Mesodermal cell (in vitro differentiated cells): Measurements from ENCODE around the gene LONRF3. TPM values are rescaled to one million over a fixed set of nuclear protein-coding genes. Genes with fewer than 3 reads are reported as not detected.

Source experiments
- H3K27ac ChIP-seq: 2 replicates; pipeline ENCODE4 v1.7.0; 2013; ENCODE audit warnings: mild to moderate bottlenecking, low read depth, low read length, moderate library complexity; ENCODE audit not compliant: severe bottlenecking
- H3K36me3 ChIP-seq: 2 replicates; pipeline ENCODE4 v1.7.1; 2013; ENCODE audit warnings: mild to moderate bottlenecking, low read length, moderate library complexity; ENCODE audit not compliant: control insufficient read depth, insufficient read depth
- H3K4me1 ChIP-seq: one replicate; pipeline ENCODE4 v1.7.1; 2013; ENCODE audit warnings: mild to moderate bottlenecking, low read length; ENCODE audit not compliant: insufficient read depth, control insufficient read depth, poor library complexity, severe bottlenecking
- H3K4me3 ChIP-seq: 2 replicates; pipeline ENCODE4 v1.7.0; 2013; ENCODE audit warnings: low read length, control low read depth, mild to moderate bottlenecking; ENCODE audit not compliant: insufficient read depth, poor library complexity, severe bottlenecking; ENCODE audit errors: extremely low read depth
- H3K9me3 ChIP-seq: 2 replicates; pipeline ENCODE4 v1.7.1; 2013; ENCODE audit warnings: mild to moderate bottlenecking, low read length, moderate library complexity; ENCODE audit not compliant: control insufficient read depth
- WGBS, 2 experiments: methylation state at CpG; one replicate each; pipeline ENCODE4 v1.1.5; 2013; ENCODE audit warnings: missing lambda C conversion rate in 2 of 2; ENCODE audit not compliant: insufficient coverage in 2 of 2; 5-methylcytosine and 5-hydroxymethylcytosine counted together
- polyA plus RNA-seq, 2 experiments: library from polyadenylated mRNA; stranded (reverse); fragments of 50-300 nt; gene quantifications; one replicate each; pipeline ENCODE4 v1.2.3, GENCODE V29; 2013

LONRF3 gene
- 1.0 TPM for polyA plus RNA-seq (2013, experiment 1 of 2)
- polyA plus RNA-seq (2013, experiment 2 of 2), result 0.46 TPM

DNA sequence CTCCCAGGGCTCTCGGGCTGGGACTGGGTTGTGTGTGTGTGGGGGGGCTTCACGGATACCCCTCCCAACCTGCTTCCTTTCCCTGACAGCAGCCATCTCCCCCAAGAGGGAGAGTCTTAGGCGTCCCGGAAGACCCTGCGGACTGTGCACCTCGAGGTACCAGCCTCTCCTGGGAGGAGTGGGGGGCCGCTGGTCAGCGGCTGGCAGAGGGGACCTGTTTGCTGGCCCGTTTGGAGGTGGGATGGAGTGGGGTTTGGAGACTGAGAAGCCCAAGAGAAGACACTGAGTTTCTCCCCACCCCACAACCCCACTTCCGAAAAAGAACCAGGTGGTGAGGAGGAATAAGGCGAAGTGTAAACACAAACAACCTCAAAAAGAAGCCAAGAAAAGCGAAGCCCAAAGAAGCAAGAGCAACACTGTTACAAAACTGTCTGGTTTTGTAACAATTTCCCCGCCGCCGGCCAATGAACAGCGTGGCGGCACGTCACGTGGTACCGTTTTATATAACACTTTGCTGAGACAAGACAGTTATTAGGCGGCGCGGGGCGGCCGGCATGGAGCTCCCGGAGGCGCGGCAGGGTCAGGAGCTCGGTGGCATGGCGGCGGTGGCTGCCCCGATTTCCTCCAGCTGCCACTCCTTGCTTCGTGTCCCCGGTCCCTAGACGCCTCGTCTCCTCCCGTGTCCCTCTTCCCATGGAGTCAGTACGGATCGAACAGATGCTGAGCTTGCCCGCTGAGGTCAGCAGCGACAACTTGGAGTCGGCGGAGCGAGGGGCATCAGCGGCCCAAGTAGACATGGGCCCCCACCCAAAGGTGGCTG, at the start of gene LONRF3:
TSS of gene LONRF3 (plus strand) at position 531 of the 820 bp plus-strand sequence. CDS start at position 694, 163 bp downstream.
- H3K9me3 ChIP-seq, result no peaks in the 10 kb centered on the region
- 0 to 1% methylated on average over 5 to 22 of the region's 45 CpGs for WGBS, 2 experiments
- peak within 1 kb of the TSS; percentile 33 for H3K4me3 ChIP-seq
- peaks cover 6% of the 10 kb centered on the region for H3K4me1 ChIP-seq
- no peaks in the 10 kb centered on the region for H3K36me3 ChIP-seq
- H3K27ac ChIP-seq, result no peak within 1 kb of the TSS

DNA sequence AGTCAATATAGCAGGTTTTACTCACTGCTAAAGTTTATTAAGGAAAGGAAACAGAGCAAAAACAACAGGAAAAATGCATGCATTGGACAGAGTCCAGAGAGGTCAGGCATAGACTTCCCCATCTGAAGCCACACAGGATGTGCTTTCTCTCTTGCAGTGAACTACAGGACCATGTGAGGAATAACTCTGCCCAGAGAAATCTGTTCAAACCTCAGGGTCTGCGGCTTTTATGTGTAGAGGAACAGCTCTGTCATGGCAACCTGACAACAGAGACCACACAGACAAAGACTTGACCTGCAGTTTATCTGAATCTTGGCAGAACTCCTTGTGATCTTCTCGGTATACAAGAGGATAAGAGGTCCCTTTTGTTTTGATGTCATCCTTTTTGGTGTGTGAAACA, 46.3 kb upstream of the LONRF3 start:
- Histone ChIP-seq H3K36me3 (no peaks in the 10 kb centered on the region), H3K9me3 (no peaks in the 10 kb centered on the region), H3K4me3 (no peak overlapping the region), H3K27ac (no peak overlapping the region), H3K4me1 (no peaks in the 10 kb centered on the region)
- 100% methylated on average over 1 of the region's 2 CpGs; no CpG with 5 or more reads in 1 of the 2 experiments for WGBS, 2 experiments

DNA sequence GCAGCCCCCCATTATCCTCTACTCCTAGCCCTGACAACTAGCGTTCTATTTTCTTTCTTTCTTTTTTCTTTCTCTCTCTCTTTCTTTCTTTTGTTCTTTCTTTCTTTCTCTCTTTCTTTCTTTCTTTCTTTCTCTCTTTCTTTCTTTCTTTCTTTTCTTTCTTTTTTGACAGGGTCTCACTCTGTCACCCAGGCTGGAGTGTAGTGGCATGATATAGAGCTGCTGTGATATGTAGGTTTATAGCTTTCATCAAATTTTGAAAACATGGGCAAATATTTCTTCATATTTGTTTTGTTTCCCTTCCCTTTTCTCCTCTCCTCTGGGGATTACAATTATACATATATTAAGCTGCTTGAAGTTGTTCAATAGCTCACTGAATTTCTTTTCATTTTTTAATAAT, 39.1 kb upstream of the LONRF3 start:
- 91% methylated on average over 1 of the region's 1 CpG; no CpG with 5 or more reads in 1 of the 2 experiments for WGBS, 2 experiments
- Histone ChIP-seq H3K36me3 (no peaks in the 10 kb centered on the region), H3K4me3 (no peak overlapping the region), H3K9me3 (no peaks in the 10 kb centered on the region), H3K27ac (no peak overlapping the region), H3K4me1 (no peaks in the 10 kb centered on the region)

DNA sequence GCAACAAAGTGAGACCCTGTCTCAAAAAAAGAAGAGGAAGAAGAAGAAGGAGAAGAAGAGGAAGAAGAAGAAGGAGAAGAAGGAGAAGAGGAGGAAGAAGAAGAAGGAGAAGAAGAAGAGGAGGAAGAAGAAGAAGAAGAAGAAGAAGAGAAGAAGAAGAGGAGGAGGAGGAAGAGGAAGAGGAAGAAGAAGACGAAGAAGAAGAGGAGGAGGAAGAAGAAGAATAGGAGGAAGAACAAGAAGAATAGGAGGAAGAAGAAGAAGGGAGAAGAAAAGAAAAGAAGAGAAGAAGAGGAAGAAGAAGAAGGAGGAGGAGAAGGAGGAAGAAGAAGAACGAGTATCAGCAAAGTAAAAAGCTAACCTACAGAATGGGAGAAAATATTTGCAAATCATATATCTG, 33.3 kb upstream of the LONRF3 start:
- Histone ChIP-seq H3K9me3 (no peaks in the 10 kb centered on the region), H3K27ac (no peak overlapping the region), H3K36me3 (no peaks in the 10 kb centered on the region), H3K4me1 (no peaks in the 10 kb centered on the region), H3K4me3 (no peak overlapping the region)
- WGBS, 2 experiments, result 62 to 69% methylated on average over 1 of the region's 2 CpGs

DNA sequence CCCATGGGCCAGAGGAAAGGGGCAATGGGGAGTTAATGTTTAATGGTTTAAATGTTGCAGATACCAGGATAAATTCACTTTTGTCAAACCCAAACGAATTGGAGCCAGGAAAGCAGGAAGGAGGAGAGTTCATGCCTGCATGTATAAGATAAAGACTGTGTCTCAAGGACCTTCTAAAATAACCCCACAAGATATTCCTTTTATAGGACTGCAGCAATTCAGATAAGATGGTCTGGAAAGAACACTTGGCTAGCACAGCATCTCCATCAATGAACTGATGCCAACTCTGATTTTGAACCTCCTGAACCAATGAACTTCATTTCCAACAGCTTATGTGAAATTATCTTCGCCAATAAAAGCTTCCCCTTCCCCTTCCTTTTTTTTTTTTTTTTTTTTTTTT, 31.3 kb upstream of the LONRF3 start:
- no peak overlapping the region for H3K4me3 ChIP-seq
- no CpG with 5 or more reads among the region's 2 CpGs for WGBS, 2 experiments
- no peaks in the 10 kb centered on the region for H3K36me3 ChIP-seq
- no peak overlapping the region for H3K27ac ChIP-seq
- H3K4me1 ChIP-seq, result no peaks in the 10 kb centered on the region
- no peaks in the 10 kb centered on the region for H3K9me3 ChIP-seq

DNA sequence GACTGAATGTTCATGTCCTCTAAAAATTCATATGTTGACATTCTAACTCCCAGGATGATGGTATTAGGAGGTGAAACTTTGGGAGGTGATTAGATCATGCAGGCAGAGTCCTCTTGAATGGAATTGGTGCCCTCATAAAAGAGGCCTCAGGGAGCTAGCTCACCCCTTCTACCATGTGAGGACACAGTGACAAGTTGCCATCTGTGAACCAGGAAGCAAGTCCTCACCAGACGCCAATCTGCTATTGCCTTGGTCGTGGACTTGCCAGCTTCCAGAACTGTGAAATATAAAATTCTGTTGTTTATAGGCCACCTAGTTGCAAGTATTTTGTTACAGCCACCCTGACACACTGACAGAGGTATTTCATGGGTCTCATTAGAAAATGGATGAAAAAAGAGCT, 28.5 kb upstream of the LONRF3 start:
- WGBS, 2 experiments, result no CpG with 5 or more reads among the region's 2 CpGs
- Histone ChIP-seq H3K4me3 (no peak overlapping the region), H3K36me3 (no peaks in the 10 kb centered on the region), H3K27ac (no peak overlapping the region), H3K4me1 (no peaks in the 10 kb centered on the region), H3K9me3 (no peaks in the 10 kb centered on the region)

DNA sequence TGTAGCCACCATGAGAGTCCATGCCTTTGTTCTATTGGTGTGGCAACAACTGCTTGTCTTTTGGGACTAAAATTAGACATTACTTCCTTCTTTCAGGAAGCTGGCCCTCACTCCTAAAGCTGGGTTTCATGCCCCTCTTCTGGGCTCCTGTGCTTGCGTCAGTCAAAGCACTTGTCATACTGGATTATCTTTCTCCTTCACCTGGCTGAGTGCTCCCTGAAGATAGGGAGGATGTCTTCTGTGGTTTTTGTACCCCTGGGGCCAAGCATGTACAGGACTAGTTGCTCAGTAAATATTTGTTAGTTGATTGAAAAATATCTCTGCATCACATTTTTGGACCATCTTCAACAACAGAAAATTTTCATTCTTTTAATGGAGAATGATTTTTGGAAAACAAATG, 26.1 kb upstream of the LONRF3 start:
- Histone ChIP-seq H3K27ac (no peak overlapping the region), H3K4me1 (no peaks in the 10 kb centered on the region), H3K9me3 (no peaks in the 10 kb centered on the region), H3K4me3 (no peak overlapping the region), H3K36me3 (no peaks in the 10 kb centered on the region)
- no CpG with 5 or more reads among the region's 1 CpG for WGBS, 2 experiments

DNA sequence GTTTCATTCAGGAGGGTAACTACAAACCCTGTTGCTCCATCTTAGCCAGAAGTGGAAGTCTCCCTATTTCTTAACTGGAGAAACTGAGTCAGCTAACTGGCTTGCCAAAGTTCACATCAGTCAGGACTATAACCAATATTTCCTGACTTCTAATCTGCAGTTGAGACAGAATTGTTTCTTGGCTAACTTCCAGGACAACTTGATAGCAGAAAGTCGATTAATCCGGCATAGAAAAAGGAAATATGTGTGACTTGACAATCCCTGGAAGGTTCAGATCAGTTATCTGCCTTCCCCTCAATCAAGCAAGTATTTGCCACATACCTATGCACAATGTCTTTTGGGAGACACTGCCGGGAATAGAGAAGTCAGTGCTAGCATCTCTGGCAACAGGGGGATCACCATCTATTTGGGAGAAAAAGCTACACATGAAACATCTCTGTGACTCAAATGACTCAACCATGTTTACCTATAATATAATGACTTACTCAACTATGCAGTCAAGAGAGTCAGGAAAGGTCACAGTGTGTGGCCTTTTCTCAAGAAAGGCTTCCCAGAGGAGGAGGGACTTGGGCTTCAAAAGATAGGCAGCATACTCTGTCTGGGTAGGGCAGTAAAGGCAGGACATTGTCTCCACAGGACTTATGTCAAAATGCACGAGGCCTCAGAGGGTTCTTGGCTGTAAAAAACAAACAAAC, 12.4 kb upstream of the LONRF3 start:
- Histone ChIP-seq H3K4me3 (no peak overlapping the region), H3K9me3 (no peaks in the 10 kb centered on the region), H3K4me1 (no peaks in the 10 kb centered on the region), H3K27ac (no peak overlapping the region), H3K36me3 (no peaks in the 10 kb centered on the region)
- WGBS, 2 experiments, result 100% methylated on average over 1 of the region's 4 CpGs; no CpG with 5 or more reads in 1 of the 2 experiments

DNA sequence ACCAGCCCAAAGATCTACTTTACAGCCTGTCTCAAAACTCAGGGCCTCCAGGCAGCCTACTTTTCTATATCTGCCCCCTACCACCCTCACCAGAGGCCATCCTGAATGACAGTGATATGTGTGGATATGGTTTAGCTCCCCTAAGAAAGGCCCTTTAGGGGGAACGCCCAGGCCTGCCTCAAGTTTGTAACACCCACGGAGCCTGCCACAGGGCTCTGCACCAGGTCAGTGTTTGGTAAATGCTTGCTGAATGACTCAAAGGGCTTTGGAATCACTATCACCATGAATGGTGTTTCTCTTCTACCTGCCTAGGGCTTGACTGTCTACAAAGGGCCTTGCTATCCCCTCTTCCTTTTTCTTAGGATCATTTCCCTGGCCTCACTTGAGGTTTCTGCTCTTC, 11.3 kb upstream of the LONRF3 start:
- WGBS, 2 experiments, result no CpG with 5 or more reads among the region's 2 CpGs
- H3K4me1 ChIP-seq, result no peaks in the 10 kb centered on the region
- H3K4me3 ChIP-seq, result no peak overlapping the region
- no peak overlapping the region for H3K27ac ChIP-seq
- H3K36me3 ChIP-seq, result no peaks in the 10 kb centered on the region
- H3K9me3 ChIP-seq, result no peaks in the 10 kb centered on the region

DNA sequence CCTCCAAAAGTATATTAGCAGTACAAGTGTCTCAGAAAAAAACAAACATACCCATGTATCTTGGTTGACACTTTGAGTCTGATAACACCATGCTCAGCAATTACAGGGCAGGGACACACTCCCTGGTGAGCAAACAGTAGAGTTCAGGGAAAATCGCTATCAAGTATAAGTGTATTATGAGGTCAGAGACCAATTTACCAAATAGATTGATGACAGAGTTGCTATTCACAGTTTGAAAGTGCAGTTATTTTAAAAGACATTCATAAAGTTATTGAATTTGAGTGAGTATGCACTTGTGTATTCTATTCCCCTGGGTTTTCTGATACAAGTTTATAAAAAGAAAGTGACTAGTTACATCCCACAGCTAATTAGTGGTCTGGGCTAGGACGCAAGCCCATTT, 10.2 kb upstream of the LONRF3 start:
- WGBS, 2 experiments, result no CpG with 5 or more reads among the region's 2 CpGs
- Histone ChIP-seq H3K9me3 (no peaks in the 10 kb centered on the region), H3K36me3 (no peaks in the 10 kb centered on the region), H3K27ac (no peak overlapping the region), H3K4me3 (no peak overlapping the region), H3K4me1 (no peaks in the 10 kb centered on the region)

DNA sequence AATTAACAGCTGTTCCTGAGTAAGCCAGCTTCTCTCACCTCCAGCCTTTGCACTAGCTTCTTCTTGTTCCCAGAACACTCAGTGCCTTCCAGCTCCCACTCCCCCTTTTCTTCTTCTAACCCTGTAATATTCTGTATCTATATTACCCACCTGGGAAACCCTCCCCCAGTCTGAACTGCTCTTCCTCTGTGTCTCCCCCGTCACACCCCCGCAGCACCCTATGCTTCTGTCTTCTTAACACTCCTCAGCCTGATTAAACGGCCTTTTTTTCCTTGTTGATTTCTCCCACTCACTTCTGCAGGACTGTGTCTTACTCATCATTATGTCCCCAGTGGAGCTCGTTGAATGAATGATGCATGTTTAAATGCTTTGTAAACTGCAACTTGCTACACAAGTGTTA, 9.0 kb upstream of the LONRF3 start:
- Histone ChIP-seq H3K9me3 (no peaks in the 10 kb centered on the region), H3K4me3 (no peak overlapping the region), H3K27ac (no peak overlapping the region), H3K4me1 (no peaks in the 10 kb centered on the region), H3K36me3 (no peaks in the 10 kb centered on the region)
- WGBS, 2 experiments, result no CpG with 5 or more reads among the region's 4 CpGs
